A673 (cell line): Measurements from ENCODE around the gene BLOC1S5.

Experiments used
- EZH2 ChIP-seq: fragments of 200-600 bp; sonication (generic); IDR thresholded peaks from 2 replicates; pipeline ENCODE4 v1.6.1; 2017; ENCODE audit warnings: borderline replicate concordance, low read depth, mild to moderate bottlenecking, mixed read lengths, antibody characterized with exemption, low read length; ENCODE audit not compliant: poor library complexity, severe bottlenecking
- TF ChIP-seq, protein P1 (sequence below): fragments of 300-800, 200-600 bp; sonication (generic); conservative IDR thresholded peaks from 2 replicates; pipeline ENCODE4 v1.5.1; 2017; ENCODE audit warnings: low read depth, mild to moderate bottlenecking, antibody characterized with exemption, low read length, moderate library complexity, mixed read lengths

- TF ChIP-seq, protein P1, sequence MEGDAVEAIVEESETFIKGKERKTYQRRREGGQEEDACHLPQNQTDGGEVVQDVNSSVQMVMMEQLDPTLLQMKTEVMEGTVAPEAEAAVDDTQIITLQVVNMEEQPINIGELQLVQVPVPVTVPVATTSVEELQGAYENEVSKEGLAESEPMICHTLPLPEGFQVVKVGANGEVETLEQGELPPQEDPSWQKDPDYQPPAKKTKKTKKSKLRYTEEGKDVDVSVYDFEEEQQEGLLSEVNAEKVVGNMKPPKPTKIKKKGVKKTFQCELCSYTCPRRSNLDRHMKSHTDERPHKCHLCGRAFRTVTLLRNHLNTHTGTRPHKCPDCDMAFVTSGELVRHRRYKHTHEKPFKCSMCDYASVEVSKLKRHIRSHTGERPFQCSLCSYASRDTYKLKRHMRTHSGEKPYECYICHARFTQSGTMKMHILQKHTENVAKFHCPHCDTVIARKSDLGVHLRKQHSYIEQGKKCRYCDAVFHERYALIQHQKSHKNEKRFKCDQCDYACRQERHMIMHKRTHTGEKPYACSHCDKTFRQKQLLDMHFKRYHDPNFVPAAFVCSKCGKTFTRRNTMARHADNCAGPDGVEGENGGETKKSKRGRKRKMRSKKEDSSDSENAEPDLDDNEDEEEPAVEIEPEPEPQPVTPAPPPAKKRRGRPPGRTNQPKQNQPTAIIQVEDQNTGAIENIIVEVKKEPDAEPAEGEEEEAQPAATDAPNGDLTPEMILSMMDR, result no peak
- no peak for TF ChIP-seq EZH2
Measured at GRCh38 chr6:8043221-8043620, 21.0 kb downstream of the BLOC1S5 start.
